ENCODE results near the gene CFAP77.

Gene CFAP77

DNA sequence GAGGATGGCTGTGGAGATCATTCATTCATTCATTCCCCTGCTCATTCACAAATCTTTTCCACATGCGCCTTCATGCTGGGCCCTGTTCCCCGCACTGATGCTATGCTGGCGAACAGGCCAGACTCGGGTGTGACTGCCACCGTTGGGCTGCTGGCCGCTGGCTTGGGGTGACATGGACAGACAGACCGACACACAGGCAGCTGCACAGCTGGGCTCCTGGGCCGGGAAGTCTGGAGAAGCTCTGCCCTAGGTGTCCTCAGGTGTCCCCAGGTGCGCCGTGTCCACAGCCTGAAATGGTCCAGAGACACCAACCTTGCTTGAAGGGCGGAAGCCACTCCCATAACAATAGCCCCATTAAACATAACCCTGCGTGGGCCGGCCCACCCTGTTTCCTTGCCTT, 137.4 kb downstream of the CFAP77 start:
- Histone ChIP-seq H3K9me3 (ENCODE audit: control extremely low read depth in 1 of 5, control insufficient read depth in 4 of 5, insufficient read depth in 2 of 5, low read depth in 1 of 5, low read length in 4 of 5) (no peaks in the 10 kb centered on the region), H3K36me3 (ENCODE audit: control insufficient read depth in 4 of 4, insufficient read depth in 4 of 4, low read length in 3 of 4) (no peaks in the 10 kb centered on the region), H3K4me1 (ENCODE audit: control extremely low read depth in 1 of 4, control insufficient read depth in 4 of 4, insufficient read depth in 4 of 4, low read length in 3 of 4) (peaks cover 0 to 10% (median 7%) of the 10 kb centered on the region in 4 experiments), H3K4me3 (ENCODE audit: control insufficient read depth in 1 of 7, extremely low read depth in 1 of 7, insufficient read depth in 4 of 7, low read depth in 2 of 7, low read length in 6 of 7) (no peak overlapping the region), H3K27ac (ENCODE audit: insufficient read depth in 1 of 2, low read depth in 1 of 2, low read length in 2 of 2, poor library complexity in 1 of 2, severe bottlenecking in 2 of 2) (no peak overlapping the region), H3K27me3 (replicated peaks in 2 of 5; ENCODE audit: control insufficient read depth in 4 of 5, insufficient read depth in 5 of 5, low read length in 4 of 5) (peaks cover 0 to 15% (median 3%) of the 10 kb centered on the region in 5 experiments)
- POLR2A ChIA-PET: no interaction called here
- CTCF ChIA-PET: interaction anchor here (1.4 to 2.1 kb wide), 5 partner anchors 11 to 62 kb away, joined by 3 to 8 read pairs (median 4); no protein-coding TSS in a partner anchor
- WGBS (ENCODE audit: insufficient coverage): 92% methylated on average over 11 of the region's 13 CpGs
- no peak for DNase-seq

DNA sequence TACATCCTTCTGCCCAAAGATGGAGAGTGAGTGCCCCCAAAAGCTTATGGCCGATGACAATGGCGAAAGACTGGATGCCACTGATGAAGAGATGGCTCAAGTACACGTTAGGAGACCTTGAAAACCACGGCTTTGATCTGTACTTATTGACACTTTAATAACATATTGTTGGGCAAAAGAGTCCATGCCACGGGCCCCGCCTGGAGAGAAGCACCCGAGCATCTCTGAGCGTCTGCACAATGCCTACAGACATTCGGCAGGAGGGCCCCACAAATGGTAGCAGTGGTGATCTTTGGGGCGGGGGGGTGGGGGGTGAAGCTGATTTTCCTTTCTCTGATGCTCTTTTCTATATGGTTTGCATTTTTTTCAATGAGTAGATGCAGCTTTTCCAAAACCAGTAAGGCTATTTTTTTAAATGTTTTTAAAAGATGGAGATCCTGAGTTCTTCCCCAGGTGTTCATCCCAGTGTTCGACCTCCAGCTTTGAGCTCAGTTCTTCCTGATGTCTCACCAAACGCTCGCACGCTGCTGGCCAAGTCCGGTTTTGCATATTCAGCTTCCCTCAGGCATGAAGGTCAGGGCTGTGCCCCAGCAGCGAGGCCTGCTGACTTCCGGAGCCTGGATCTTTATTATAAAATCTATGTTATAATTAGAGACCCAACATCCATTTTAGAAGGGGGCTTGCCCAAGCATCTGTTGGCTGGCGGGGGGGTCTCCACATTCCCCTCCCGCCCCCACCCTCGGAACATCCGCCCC, 138.1 kb downstream of the CFAP77 start:
- CTCF ChIA-PET: interaction anchor here (0.9 to 2.1 kb wide), 4 partner anchors 12 to 40 kb away, joined by 3 to 8 read pairs (median 5); no protein-coding TSS in a partner anchor
- WGBS (ENCODE audit: insufficient coverage): 86% methylated on average over 7 of the region's 21 CpGs
- POLR2A ChIA-PET: no interaction called here

DNA sequence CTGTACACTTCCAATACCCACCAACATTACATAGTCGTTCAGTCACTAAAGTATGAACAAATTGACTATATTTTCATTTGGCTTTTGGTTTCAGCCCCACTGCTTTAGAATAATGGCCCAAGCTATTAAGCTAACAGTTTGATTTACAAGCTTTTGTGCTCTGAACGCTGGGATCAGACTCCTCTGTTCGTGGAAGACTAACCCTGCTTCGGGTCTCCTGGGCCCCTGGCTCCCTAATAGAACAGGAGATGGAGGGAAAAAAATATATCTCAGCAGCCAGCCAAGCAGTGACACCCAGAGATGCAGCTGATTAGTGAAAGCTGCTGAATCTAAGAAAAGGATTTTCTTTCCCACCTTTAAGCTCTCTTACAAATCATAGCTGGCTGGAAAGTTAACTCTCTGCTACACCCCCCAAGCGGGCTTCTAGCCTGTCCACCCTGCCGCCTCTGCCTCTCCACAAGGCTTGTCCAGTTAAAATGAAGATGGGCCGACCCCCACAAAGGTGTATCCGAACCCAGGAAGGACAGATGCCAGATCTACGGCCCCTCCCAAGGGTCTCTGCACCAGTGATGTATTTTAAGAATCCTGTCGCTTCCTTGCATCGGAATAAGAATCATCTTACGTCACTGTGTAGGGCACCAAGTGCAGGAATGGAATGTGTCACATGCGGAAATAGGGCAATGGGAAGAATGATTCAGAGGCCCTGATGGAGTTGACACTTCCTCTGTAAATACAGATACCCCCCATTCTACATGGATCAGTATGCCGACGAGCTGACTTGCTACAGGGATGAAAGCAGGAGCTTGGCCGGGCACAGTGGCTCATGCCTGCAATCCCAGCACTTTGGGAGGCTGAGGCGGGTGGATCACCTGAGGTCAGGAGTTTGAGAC, 139.0 kb downstream of the CFAP77 start:
- no peak for DNase-seq
- Histone ChIP-seq H3K4me1 (ENCODE audit: control extremely low read depth in 1 of 4, control insufficient read depth in 4 of 4, insufficient read depth in 4 of 4, low read length in 3 of 4) (peaks cover 0 to 10% (median 7%) of the 10 kb centered on the region in 4 experiments), H3K27me3 (replicated peaks in 2 of 5; ENCODE audit: control insufficient read depth in 4 of 5, insufficient read depth in 5 of 5, low read length in 4 of 5) (peaks cover 0 to 11% (median 3%) of the 10 kb centered on the region in 5 experiments), H3K9me3 (ENCODE audit: control extremely low read depth in 1 of 5, control insufficient read depth in 4 of 5, insufficient read depth in 2 of 5, low read depth in 1 of 5, low read length in 4 of 5) (no peaks in the 10 kb centered on the region), H3K36me3 (ENCODE audit: control insufficient read depth in 4 of 4, insufficient read depth in 4 of 4, low read length in 3 of 4) (no peaks in the 10 kb centered on the region), H3K27ac (ENCODE audit: insufficient read depth in 1 of 2, low read depth in 1 of 2, low read length in 2 of 2, poor library complexity in 1 of 2, severe bottlenecking in 2 of 2) (no peak overlapping the region), H3K4me3 (ENCODE audit: control insufficient read depth in 1 of 7, extremely low read depth in 1 of 7, insufficient read depth in 4 of 7, low read depth in 2 of 7, low read length in 6 of 7) (no peak overlapping the region)
- WGBS (ENCODE audit: insufficient coverage): 74% methylated on average over 12 of the region's 17 CpGs
- CTCF ChIA-PET: interaction anchor here (0.9 to 1.2 kb wide), 3 partner anchors 13 to 41 kb away, joined by 3 to 5 read pairs (median 3); no protein-coding TSS in a partner anchor
- POLR2A ChIA-PET: no interaction called here

More for the DNA sequence above, 138.1 kb downstream of the CFAP77 start:
- H3K36me3 ChIP-seq (ENCODE audit: control insufficient read depth in 4 of 4, insufficient read depth in 4 of 4, low read length in 3 of 4): no peaks in the 10 kb centered on the region
- peaks cover 0 to 15% (median 3%) of the 10 kb centered on the region in 5 experiments for H3K27me3 ChIP-seq (replicated peaks in 2 of 5; ENCODE audit: control insufficient read depth in 4 of 5, insufficient read depth in 5 of 5, low read length in 4 of 5)
- no peaks in the 10 kb centered on the region for H3K9me3 ChIP-seq (ENCODE audit: control extremely low read depth in 1 of 5, control insufficient read depth in 4 of 5, insufficient read depth in 2 of 5, low read depth in 1 of 5, low read length in 4 of 5)
- no peak for DNase-seq
- H3K4me3 ChIP-seq (ENCODE audit: control insufficient read depth in 1 of 7, extremely low read depth in 1 of 7, insufficient read depth in 4 of 7, low read depth in 2 of 7, low read length in 6 of 7): no peak overlapping the region
- no peak overlapping the region for H3K27ac ChIP-seq (ENCODE audit: insufficient read depth in 1 of 2, low read depth in 1 of 2, low read length in 2 of 2, poor library complexity in 1 of 2, severe bottlenecking in 2 of 2)
- peaks cover 0 to 10% (median 7%) of the 10 kb centered on the region in 4 experiments for H3K4me1 ChIP-seq (ENCODE audit: control extremely low read depth in 1 of 4, control insufficient read depth in 4 of 4, insufficient read depth in 4 of 4, low read length in 3 of 4)

DNA sequence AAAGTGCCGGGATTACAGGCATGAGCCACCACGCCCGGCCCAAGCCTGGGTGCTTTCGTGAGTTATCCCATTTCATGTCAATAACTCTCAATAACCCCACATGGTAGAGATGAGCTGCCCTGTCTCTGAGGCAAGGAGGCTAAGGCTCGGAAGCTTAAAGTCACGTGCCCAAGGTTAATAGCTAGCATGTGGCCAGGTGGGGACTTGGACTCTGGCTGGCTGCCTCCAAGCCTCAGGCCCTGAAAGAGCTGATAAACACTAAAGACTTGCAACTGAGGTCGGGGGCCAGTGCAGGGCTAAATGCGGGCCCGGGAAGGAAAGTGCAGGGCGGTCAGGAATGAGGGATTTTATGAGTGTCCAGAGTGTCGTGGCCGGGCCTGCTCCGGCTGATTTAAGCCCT, 141.5 kb downstream of the CFAP77 start:
- WGBS (ENCODE audit: insufficient coverage): 89% methylated on average over 11 of the region's 13 CpGs
- no peaks in the 10 kb centered on the region for H3K36me3 ChIP-seq (ENCODE audit: control insufficient read depth in 4 of 4, insufficient read depth in 4 of 4, low read length in 3 of 4)
- H3K27ac ChIP-seq (ENCODE audit: insufficient read depth in 1 of 2, low read depth in 1 of 2, low read length in 2 of 2, poor library complexity in 1 of 2, severe bottlenecking in 2 of 2): no peak overlapping the region
- ChIA-PET CTCF (no interaction called here), POLR2A (no interaction called here)
- H3K4me3 ChIP-seq (ENCODE audit: control insufficient read depth in 1 of 7, extremely low read depth in 1 of 7, insufficient read depth in 4 of 7, low read depth in 2 of 7, low read length in 6 of 7): no peak overlapping the region
- DNase-seq: no peak
- H3K4me1 ChIP-seq (ENCODE audit: control extremely low read depth in 1 of 4, control insufficient read depth in 4 of 4, insufficient read depth in 4 of 4, low read length in 3 of 4): peaks cover 0 to 3% (median under 1%) of the 10 kb centered on the region in 4 experiments
- H3K9me3 ChIP-seq (ENCODE audit: control extremely low read depth in 1 of 5, control insufficient read depth in 4 of 5, insufficient read depth in 2 of 5, low read depth in 1 of 5, low read length in 4 of 5): no peaks in the 10 kb centered on the region
- peaks cover 0 to 19% (median 7%) of the 10 kb centered on the region in 5 experiments for H3K27me3 ChIP-seq (replicated peaks in 2 of 5; ENCODE audit: control insufficient read depth in 4 of 5, insufficient read depth in 5 of 5, low read length in 4 of 5)

DNA sequence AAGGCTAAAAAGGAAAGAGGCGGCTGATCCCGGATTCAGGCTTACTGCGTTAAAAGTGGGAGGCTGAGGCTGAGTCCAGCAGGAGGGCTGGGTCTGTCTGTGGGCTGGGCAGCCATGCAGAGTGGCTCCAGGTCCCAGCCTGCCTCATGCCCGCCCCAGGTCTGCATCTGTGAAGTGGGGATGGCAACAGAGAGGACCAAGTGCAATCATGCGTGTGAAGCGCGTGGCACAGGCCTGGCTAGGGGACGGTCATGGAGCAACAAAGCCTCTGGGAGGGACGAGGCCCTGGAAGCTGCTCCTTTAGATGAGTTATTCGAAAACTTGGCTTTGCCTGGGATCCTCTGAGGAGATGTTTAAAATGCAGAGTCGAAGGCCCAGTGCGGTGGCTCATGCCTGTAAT, 142.0 kb downstream of the CFAP77 start:
- DNase-seq: no peak
- H3K36me3 ChIP-seq (ENCODE audit: control insufficient read depth in 4 of 4, insufficient read depth in 4 of 4, low read length in 3 of 4): no peaks in the 10 kb centered on the region
- peaks cover 0 to 23% (median 10%) of the 10 kb centered on the region in 5 experiments for H3K27me3 ChIP-seq (replicated peaks in 2 of 5; ENCODE audit: control insufficient read depth in 4 of 5, insufficient read depth in 5 of 5, low read length in 4 of 5)
- no peaks in the 10 kb centered on the region for H3K9me3 ChIP-seq (ENCODE audit: control extremely low read depth in 1 of 5, control insufficient read depth in 4 of 5, insufficient read depth in 2 of 5, low read depth in 1 of 5, low read length in 4 of 5)
- POLR2A ChIA-PET: no interaction called here
- H3K27ac ChIP-seq (ENCODE audit: insufficient read depth in 1 of 2, low read depth in 1 of 2, low read length in 2 of 2, poor library complexity in 1 of 2, severe bottlenecking in 2 of 2): no peak overlapping the region
- H3K4me1 ChIP-seq (ENCODE audit: control extremely low read depth in 1 of 4, control insufficient read depth in 4 of 4, insufficient read depth in 4 of 4, low read length in 3 of 4): no peaks in the 10 kb centered on the region
- H3K4me3 ChIP-seq (ENCODE audit: control insufficient read depth in 1 of 7, extremely low read depth in 1 of 7, insufficient read depth in 4 of 7, low read depth in 2 of 7, low read length in 6 of 7): no peak overlapping the region
- 94% methylated on average over 12 of the region's 12 CpGs for WGBS (ENCODE audit: insufficient coverage)
- CTCF ChIA-PET: no interaction called here

DNA sequence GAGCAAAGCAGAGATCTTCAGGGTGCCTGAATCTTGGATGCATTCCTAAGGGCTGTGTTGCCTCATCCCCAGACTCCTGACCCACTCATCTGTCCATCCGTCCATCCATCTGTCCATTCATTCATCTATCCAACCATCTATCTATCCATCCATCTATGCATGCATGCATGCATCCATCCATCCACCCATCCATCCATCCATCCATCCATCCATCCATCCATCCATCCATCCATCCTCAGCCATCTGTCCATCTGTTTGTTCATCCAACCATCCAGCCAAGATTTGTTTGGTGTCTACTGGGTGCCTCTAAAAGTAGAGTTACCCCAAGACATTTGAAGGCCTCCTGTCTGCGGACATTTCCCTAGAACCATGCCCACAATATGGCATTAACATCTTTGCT, 144.7 kb downstream of the CFAP77 start:
- no peak overlapping the region for H3K4me3 ChIP-seq (ENCODE audit: control insufficient read depth in 1 of 7, extremely low read depth in 1 of 7, insufficient read depth in 4 of 7, low read depth in 2 of 7, low read length in 6 of 7)
- ChIA-PET POLR2A (no interaction called here), CTCF (interaction anchor here (1.2 kb wide), 1 partner anchor 10 kb away, joined by 3 read pairs; no protein-coding TSS in a partner anchor)
- no peak overlapping the region for H3K27ac ChIP-seq (ENCODE audit: insufficient read depth in 1 of 2, low read depth in 1 of 2, low read length in 2 of 2, poor library complexity in 1 of 2, severe bottlenecking in 2 of 2)
- no peak for DNase-seq
- peaks cover 3 to 37% (median 8%) of the 10 kb centered on the region in 5 experiments for H3K27me3 ChIP-seq (replicated peaks in 2 of 5; ENCODE audit: control insufficient read depth in 4 of 5, insufficient read depth in 5 of 5, low read length in 4 of 5)
- peaks cover 0 to 6% (median 0%) of the 10 kb centered on the region in 5 experiments for H3K9me3 ChIP-seq (ENCODE audit: control extremely low read depth in 1 of 5, control insufficient read depth in 4 of 5, insufficient read depth in 2 of 5, low read depth in 1 of 5, low read length in 4 of 5)
- no peaks in the 10 kb centered on the region for H3K4me1 ChIP-seq (ENCODE audit: control extremely low read depth in 1 of 4, control insufficient read depth in 4 of 4, insufficient read depth in 4 of 4, low read length in 3 of 4)
- H3K36me3 ChIP-seq (ENCODE audit: control insufficient read depth in 4 of 4, insufficient read depth in 4 of 4, low read length in 3 of 4): no peaks in the 10 kb centered on the region
- WGBS (ENCODE audit: insufficient coverage): 94% methylated on average over 2 of the region's 2 CpGs

Data from common myeloid progenitor, CD34-positive (primary cell).